ENCODE results near the gene RPH3AL. TPM values are rescaled to one million over a fixed set of nuclear protein-coding genes. Genes with fewer than 3 reads are reported as not detected.
"Not testable (repeated sequence)": the region's sequence is repeated elsewhere in the genome, so short reads cannot be mapped to it uniquely, and the experiment has no call there.

The RPH3AL gene
- total RNA-seq, 2 experiments from 2014 or later, result 1.7 to 3.0 TPM

- H3K4me3 Mint-ChIP-seq, result no peak overlapping the region
- H3K27me3 Mint-ChIP-seq, result no peaks in the 10 kb centered on the region
- no peaks in the 10 kb centered on the region for H3K9me3 Mint-ChIP-seq
- intact Hi-C loops (cut with micrococcal nuclease), result no loop called here
- POLR2A ChIA-PET, result no interaction called here
- CTCF ChIA-PET, result no interaction called here
- no peaks in the 10 kb centered on the region for H3K36me3 Mint-ChIP-seq
- no peak overlapping the region for H3K27ac Mint-ChIP-seq
- no peak for DNase-seq
- H3K4me1 Mint-ChIP-seq (ENCODE audit: low read depth), result no peaks in the 10 kb centered on the region
Measured at GRCh38 chr17:251531-251930, 101.1 kb downstream of the RPH3AL start.

DNA sequence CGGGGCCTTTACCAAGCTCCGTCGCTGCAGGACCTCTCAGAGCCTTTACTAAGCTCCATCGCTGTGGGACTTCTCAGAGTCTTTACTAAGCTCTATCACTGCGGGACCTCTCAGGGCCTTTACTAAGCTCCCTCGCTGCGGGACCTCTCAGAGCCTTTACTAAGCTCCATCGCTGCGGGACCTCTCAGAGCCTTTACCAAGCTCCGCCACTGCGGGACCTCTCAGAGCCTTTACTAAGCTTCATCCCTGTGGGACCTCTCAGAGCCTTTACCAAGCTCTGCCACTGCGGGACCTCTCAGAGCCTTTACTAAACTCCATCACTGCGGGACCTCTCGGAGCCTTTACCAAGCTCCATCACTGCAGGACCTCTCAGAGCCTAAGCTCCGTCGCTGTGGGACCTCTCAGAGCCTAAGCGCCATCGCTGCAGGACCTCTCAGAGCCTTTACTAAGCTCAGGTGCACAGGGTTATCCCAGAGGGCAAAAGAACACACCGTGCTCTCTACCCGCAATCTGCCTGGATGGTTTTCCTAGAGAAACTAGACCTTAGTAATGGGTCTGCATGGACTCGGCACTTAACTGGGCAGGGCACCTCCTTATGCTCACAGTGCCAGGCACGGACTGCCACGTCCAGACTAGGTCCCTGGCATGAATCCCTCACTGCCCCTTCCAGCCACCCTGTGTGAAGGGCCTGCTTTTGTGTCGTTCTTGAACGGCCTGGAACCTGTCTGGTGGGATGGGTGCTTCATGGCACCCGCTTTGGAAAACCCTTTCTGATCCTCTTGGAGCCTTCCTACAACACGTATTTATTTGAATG is 101.9 kb downstream of the RPH3AL start:
- intact Hi-C loops (cut with micrococcal nuclease), result no loop called here
- Mint-ChIP-seq H3K36me3 (no peaks in the 10 kb centered on the region), H3K9me3 (no peaks in the 10 kb centered on the region), H3K4me1 (ENCODE audit: low read depth) (no peaks in the 10 kb centered on the region), H3K27me3 (no peaks in the 10 kb centered on the region), H3K27ac (no peak overlapping the region), H3K4me3 (no peak overlapping the region)
- POLR2A ChIA-PET, result no interaction called here
- CTCF ChIA-PET, result no interaction called here
- DNase-seq, result no peak

- ChIA-PET POLR2A (no interaction called here), CTCF (no interaction called here)
- no peaks in the 10 kb centered on the region for H3K4me1 Mint-ChIP-seq (ENCODE audit: low read depth)
- H3K9me3 Mint-ChIP-seq, result no peaks in the 10 kb centered on the region
- H3K27ac Mint-ChIP-seq, result no peak overlapping the region
- H3K36me3 Mint-ChIP-seq, result no peaks in the 10 kb centered on the region
- H3K4me3 Mint-ChIP-seq, result no peak overlapping the region
- H3K27me3 Mint-ChIP-seq, result no peaks in the 10 kb centered on the region
- intact Hi-C loops (cut with micrococcal nuclease), result no loop called here
- no peak for DNase-seq
Measured at GRCh38 chr17:249236-249993, 103.2 kb downstream of the RPH3AL start.

GRCh38 chr17:248337-249235 is 104.0 kb downstream of the RPH3AL start:
- intact Hi-C loops (cut with micrococcal nuclease), result no loop called here
- Mint-ChIP-seq H3K27ac (no peak overlapping the region), H3K4me3 (no peak overlapping the region), H3K27me3 (no peaks in the 10 kb centered on the region), H3K36me3 (no peaks in the 10 kb centered on the region), H3K9me3 (no peaks in the 10 kb centered on the region), H3K4me1 (ENCODE audit: low read depth) (no peaks in the 10 kb centered on the region)
- POLR2A ChIA-PET, result interaction anchor here (0.5 kb wide), 1 partner anchor 576 kb away, joined by 3 read pairs; no protein-coding TSS in a partner anchor
- CTCF ChIA-PET, result no interaction called here
- no peak for DNase-seq

DNA sequence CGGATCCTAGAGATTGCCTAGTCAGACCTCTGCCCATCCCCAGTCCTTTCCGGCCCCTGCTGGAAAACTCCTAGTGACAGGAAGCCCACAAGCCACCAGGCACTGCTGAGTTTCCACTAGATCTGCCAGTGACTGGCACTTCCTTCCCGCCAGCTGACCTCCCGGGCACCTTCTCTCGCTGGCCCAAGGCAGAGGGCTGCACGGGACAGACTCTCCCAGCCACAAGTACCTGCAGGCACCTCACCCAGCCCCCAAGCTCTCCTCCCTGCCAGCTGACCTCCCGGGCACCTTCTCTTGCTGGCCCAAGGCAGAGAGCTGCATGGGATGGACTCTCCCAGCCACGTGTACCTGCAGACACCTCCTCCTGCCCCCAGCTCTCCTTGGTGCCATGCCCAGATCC is 104.8 kb downstream of the RPH3AL start:
- CTCF ChIA-PET, result no interaction called here
- no peaks in the 10 kb centered on the region for H3K27me3 Mint-ChIP-seq
- no peak overlapping the region for H3K27ac Mint-ChIP-seq
- POLR2A ChIA-PET, result no interaction called here
- no peaks in the 10 kb centered on the region for H3K4me1 Mint-ChIP-seq (ENCODE audit: low read depth)
- DNase-seq, result no peak
- H3K36me3 Mint-ChIP-seq, result no peaks in the 10 kb centered on the region
- intact Hi-C loops (cut with micrococcal nuclease), result no loop called here
- H3K9me3 Mint-ChIP-seq, result no peaks in the 10 kb centered on the region
- H3K4me3 Mint-ChIP-seq, result no peak overlapping the region

DNA sequence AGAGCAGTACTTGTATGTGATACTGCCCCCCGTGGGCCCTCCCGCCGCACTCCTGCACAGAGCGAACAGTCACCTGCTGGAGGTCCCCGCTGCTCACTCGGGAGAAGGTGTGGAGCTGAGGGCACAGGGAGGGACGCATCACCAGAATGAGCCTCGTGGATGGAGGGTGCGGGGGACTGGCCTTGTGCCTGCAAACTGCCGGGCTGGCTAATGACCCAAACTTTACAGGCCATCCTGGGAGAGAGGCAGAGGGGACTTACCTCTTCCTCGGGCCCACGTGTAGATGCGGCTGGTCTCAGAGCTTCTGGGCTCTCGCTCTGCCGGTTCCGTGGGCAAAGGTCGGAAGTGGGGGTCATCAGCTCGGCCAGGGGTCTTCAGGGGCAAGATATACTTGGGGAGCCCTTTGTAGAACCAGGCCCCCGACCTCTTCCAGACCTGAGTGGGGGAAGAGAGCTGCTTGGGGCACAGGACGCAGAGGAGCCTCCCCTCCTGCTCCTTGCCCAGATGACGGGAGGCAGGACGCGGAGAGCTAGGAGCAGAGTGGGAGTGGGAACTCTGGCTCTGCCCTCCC is 105.7 kb downstream of the RPH3AL start:
- Mint-ChIP-seq H3K9me3 (no peaks in the 10 kb centered on the region), H3K4me3 (no peak overlapping the region), H3K27ac (no peak overlapping the region), H3K36me3 (no peaks in the 10 kb centered on the region), H3K4me1 (ENCODE audit: low read depth) (no peaks in the 10 kb centered on the region), H3K27me3 (no peaks in the 10 kb centered on the region)
- ChIA-PET POLR2A (no interaction called here), CTCF (no interaction called here)
- no peak for DNase-seq
- intact Hi-C loops (cut with micrococcal nuclease), result no loop called here

DNA sequence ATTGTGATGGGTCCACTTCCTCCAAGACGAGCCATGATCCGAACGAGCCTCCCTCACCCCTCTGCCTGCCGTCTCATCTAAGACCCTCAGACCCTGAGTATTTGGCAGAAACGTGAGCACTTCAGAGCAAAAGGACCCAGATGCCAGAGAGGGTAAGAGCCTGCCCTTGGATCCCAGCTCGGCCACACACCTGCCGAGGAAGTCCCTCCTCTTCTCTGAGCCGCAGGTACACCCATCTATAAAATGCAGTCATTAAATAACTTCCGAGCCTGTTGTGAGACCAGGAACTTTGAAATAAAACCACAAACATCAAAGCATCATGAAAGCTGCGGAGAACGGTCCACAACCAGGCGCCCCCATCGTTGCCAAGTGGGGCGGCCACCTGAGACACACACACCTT is 106.4 kb downstream of the RPH3AL start:
- Mint-ChIP-seq H3K4me1 (ENCODE audit: low read depth) (no peaks in the 10 kb centered on the region), H3K36me3 (no peaks in the 10 kb centered on the region), H3K4me3 (no peak overlapping the region), H3K27ac (no peak overlapping the region), H3K27me3 (no peaks in the 10 kb centered on the region), H3K9me3 (no peaks in the 10 kb centered on the region)
- no peak for DNase-seq
- ChIA-PET POLR2A (no interaction called here), CTCF (no interaction called here)
- intact Hi-C loops (cut with micrococcal nuclease), result no loop called here

- Mint-ChIP-seq H3K27me3 (no peaks in the 10 kb centered on the region), H3K4me1 (ENCODE audit: low read depth) (no peaks in the 10 kb centered on the region), H3K9me3 (no peaks in the 10 kb centered on the region), H3K36me3 (no peaks in the 10 kb centered on the region), H3K27ac (no peak overlapping the region), H3K4me3 (no peak overlapping the region)
- no peak for DNase-seq
- ChIA-PET POLR2A (no interaction called here), CTCF (no interaction called here)
- intact Hi-C loops (cut with micrococcal nuclease), result no loop called here
Measured at GRCh38 chr17:245611-246010, 107.0 kb downstream of the RPH3AL start.

- ChIA-PET CTCF (no interaction called here), POLR2A (no interaction called here)
- Mint-ChIP-seq H3K27me3 (no peaks in the 10 kb centered on the region), H3K27ac (no peak overlapping the region), H3K4me1 (ENCODE audit: low read depth) (no peaks in the 10 kb centered on the region), H3K4me3 (no peak overlapping the region), H3K36me3 (no peaks in the 10 kb centered on the region), H3K9me3 (no peaks in the 10 kb centered on the region)
- no peak for DNase-seq
- intact Hi-C loops (cut with micrococcal nuclease), result no loop called here
Measured at GRCh38 chr17:245020-245419, 107.6 kb downstream of the RPH3AL start.

- CTCF ChIA-PET; intact Hi-C loops (cut with micrococcal nuclease); H3K27ac Mint-ChIP-seq; H3K9me3 Mint-ChIP-seq; H3K4me3 Mint-ChIP-seq; H3K36me3 Mint-ChIP-seq; POLR2A ChIA-PET; H3K27me3 Mint-ChIP-seq; H3K4me1 Mint-ChIP-seq (ENCODE audit: low read depth); DNase-seq: not testable (repeated sequence)
Measured at GRCh38 chr17:243924-244323, 108.7 kb downstream of the RPH3AL start.

DNA sequence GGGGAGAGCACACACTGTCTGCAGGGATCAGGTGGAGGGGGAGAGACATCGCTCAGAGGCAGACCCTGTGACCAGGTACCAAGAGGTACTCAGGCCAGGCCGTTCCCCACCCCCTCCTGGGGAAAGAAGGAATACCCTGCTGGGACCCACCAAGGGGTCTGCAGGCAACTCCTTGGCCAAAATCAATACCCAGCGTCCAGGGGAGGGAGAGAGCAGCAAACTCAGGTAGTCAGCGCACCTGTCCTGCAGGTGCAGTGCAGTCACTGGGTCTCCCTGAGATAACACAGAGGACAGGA is 113.7 kb downstream of the RPH3AL start:
- intact Hi-C loops (cut with micrococcal nuclease), result no loop called here
- Mint-ChIP-seq H3K36me3 (no peaks in the 10 kb centered on the region), H3K4me3 (no peak overlapping the region), H3K27me3 (no peaks in the 10 kb centered on the region), H3K27ac (no peak overlapping the region), H3K4me1 (ENCODE audit: low read depth) (no peaks in the 10 kb centered on the region), H3K9me3 (no peaks in the 10 kb centered on the region)
- ChIA-PET CTCF (no interaction called here), POLR2A (no interaction called here)
- no peak for DNase-seq

GRCh38 chr17:238071-238963 is 114.3 kb downstream of the RPH3AL start:
- POLR2A ChIA-PET, result no interaction called here
- no peak for DNase-seq
- no peaks in the 10 kb centered on the region for H3K4me1 Mint-ChIP-seq (ENCODE audit: low read depth)

More at GRCh38 chr17:238071-238963, 114.3 kb downstream of the RPH3AL start:
- Mint-ChIP-seq H3K36me3 (no peaks in the 10 kb centered on the region), H3K9me3 (no peaks in the 10 kb centered on the region), H3K4me3 (no peak overlapping the region), H3K27me3 (no peaks in the 10 kb centered on the region), H3K27ac (no peak overlapping the region)
- CTCF ChIA-PET, result no interaction called here
- intact Hi-C loops (cut with micrococcal nuclease), result no loop called here
